ENCODE measurements around the gene ELL.
"Not testable (repeated sequence)": the region's sequence is repeated elsewhere in the genome, so short reads cannot be mapped to it uniquely, and the experiment has no call there.

ELL gene

DNA sequence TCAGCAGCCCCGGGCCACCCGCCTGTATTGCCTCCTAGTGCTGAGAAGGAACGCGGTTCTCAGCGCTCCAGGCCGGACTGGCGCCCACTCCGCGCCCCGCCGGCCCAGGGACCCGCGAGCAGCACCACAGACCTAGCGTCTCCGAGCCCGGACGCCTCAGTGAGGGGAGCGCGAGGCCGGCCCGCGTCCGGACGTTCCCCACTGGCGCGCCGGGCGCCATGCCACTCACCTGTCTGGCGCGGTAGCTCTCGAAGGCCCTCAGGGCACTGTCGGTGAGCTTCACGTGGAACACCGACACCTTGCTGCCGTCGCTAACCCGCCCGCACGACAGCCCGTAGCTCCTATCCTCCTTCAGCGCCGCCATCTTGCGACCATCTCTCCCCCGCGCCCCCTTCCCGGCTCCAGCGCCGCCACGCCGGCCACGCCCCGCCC is at the start of gene ELL:
Gene ELL, minus strand, starts transcription at position 379 of the 432 bp plus-strand sequence. Its CDS starts 15 bp downstream, at position 364.
- no peak for DNase-seq

DNA sequence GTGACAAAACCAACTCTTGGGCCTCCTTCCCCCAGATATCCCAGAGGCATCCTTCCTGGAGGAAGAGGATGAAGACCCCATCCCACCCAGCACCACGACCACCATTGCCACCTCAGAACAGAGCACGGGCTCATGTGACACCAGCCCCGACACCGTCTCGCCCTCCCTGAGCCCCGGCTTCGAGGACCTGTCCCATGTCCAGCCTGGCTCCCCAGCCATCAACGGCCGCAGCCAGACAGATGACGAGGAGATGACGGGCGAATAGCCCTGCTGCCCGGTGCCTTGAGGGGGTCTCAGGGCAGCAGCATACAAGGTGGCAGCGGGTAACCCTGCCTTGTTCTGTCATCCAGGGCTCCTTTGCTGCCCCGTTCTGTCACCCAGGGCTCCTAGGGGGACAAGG is 46.5 kb upstream of the ELL start:
- no peak for DNase-seq

DNA sequence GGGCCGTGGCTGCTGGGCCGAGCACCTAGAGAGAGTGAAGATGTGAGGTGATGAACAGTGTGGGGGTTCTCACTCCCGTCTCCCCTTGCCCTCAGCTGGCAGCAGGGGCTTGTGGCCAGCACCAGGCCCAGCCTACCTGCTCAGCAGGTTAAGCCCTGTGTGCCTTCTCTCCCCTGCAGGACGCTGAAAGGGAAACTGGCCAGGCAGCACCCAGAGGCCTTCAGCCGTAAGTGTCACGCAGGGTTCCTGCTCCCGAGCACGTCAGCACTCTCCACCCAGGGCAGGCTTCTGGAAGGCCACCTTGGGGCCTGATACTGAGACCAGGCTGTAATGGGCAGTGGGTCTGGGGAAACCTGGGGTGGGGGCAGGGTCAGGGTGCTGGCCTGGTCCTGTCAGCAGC is 45.1 kb upstream of the ELL start:
- DNase-seq, result no peak

DNA sequence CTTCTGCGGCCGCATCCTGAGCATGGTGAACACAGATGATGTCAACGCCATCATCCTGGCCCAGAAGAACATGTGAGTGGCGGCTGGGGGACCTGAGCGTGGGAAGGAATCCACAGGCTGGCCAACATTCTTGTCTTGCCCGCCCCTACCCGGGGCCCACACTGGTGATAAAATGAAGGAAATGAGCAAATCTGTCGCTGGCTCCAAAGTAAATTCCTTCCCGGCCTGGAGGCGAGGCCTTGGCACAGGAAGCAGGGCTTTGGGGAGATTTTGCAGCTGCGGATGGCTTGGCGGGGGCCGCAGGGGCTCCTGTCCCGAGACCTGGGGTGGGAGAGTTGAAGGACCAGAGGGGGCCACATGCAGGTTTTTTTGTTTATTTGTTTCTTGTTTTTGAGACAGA is 40.2 kb upstream of the ELL start:
- DNase-seq, result no peak

DNA sequence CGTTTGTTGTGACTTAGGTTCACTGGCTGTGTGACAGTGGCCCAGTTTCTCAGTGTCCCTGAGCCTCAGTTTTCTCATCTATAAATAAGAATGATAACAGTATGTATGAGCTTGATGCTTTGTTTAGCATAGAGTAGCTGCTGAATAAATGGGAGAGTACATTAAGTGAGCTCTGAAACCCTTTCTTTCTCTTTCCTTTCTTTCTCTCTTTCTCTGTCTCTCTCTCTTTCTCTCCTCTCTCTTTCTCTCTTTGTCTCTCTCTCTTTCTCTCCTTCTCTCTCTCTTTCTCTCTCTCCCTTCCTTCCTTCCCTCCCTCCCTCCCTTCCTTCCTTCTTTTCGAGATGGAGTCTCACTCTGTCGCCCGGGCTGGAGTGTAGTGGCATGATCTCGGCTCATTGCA is 37.8 kb upstream of the ELL start:
- DNase-seq, result no peak

DNA sequence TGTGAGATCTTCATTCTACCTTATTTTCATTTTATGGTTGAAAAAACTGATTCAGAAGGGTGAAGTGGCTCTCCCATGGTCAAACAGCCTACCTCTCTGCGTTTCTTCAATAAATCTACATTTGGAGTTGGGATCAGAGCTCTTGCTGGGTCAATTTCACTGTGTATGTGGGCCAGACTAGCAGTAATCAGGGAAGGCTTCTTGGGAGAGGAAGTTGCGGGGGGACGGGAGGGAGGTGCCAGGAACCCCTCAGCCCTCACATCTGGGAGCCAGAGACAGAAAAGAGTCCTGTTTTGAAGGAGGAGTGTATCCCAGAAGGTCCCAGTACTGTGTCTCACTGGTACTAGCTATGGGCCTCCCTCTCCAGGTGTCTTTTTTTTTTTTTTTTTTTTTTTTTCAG is 36.7 kb upstream of the ELL start:
- DNase-seq, result no peak

DNA sequence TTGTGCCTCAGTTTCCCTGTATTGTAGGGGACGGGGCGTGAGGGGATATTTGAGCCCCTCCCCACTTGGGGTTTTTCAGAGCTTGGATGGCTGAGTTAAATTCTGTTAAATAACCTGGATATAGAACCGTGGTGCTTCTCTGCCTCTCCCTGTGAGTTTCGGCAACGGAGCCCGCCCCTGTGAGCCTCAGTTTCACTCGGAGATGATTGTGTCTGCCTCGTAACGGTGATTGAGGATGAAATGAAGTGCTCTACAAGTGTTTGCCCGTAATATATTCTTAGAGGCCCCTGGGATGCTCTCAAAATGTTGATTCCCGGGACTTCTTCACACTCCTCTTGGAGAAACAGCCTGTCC is 36.3 kb upstream of the ELL start:
- DNase-seq, result no peak

DNA sequence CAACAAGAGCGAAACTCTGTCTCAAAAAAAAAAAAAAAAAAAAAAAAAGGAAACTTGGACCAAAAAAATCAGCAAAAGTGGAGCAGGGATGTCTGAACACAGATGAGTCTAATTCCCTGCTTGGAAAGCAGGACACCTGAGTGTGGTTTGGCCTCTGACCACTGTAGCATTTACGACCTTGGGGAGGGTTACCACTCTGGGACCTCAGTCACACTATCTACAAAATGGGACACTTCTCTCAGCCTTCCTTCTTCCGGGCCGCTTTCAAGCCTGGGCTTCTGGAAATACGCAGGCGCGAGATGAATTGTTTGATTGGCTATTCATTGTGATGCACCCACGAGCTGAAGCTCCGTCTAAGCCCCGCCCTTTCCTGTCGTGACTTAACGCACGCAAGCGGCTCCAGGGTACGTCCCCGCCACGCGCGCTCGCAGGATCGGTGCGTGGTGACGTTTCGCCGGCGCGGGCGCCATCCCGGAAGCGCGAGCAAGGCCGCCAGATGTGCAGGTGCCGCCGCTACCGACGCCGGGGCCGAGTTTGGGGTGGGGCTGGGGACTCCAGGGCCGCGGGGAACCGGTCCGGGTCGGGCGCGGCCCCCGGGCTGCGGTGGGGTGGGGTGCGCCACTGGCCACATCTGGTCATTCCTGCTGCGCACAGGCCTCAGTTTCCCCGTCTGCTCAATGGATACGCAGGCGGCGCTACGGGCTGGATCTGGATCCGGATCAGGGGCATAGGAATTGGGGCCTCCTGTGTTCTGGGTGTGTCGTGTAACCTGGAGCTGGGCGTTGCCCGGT is 35.7 kb upstream of the ELL start, which contains the start of gene KXD1:
Gene KXD1, plus strand, starts transcription at position 460 of the 791 bp plus-strand sequence. CDS start 4,187 bp downstream, outside the sequence.
- DNase-seq, result peak; percentile 99

DNA sequence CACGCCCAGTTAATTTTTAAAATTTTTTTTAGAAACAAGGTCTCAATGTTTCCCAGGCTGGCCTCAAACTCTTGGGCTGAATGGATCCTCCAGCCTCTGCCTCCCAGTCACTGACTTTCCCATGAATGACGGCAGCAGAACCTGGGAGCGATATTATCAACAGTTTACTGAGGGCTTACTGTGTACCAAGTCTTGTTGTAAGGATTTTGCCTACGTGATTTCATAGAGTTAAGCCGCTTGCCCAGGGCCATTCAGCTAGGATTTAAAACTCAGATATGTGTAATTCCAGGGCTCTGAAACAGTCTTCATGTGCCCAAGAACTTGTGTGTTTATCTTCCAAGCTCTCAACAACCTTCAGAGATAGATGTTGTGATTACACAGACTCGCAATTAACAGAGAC is 29.8 kb upstream of the ELL start:
- DNase-seq, result no peak

DNA sequence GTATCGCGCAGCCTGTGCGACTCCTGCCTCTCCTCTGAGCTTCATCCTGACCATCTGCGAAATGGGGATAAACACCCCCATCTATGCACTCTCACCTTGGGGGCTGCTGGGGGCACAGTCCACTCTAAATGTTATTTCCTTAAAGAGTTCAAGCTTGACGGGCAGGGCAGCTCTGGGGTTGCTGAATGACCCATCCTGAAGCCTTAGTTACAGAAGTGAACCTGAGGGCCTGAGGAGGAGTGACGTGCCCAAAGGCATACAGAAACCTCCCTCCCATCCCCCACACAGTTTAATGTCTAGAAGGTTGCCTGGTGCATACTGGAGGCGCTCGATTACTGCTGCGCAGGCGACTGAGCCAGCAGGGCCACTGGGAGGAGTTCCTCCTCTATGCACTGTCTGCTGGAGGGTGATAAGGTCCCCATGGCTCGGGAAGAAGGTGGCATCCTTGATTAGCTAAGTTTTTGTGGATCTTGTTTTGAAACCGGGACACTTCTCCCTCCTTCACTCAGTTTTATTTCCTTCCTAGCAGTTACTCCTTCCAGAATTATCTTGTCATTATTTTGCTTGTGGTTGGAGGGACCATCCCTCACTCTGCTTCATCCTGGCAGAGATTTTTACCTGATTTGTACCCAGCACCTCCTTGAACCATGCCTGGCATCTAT is 22.1 kb upstream of the ELL start:
- peak; percentile 76 to 85 for DNase-seq

DNA sequence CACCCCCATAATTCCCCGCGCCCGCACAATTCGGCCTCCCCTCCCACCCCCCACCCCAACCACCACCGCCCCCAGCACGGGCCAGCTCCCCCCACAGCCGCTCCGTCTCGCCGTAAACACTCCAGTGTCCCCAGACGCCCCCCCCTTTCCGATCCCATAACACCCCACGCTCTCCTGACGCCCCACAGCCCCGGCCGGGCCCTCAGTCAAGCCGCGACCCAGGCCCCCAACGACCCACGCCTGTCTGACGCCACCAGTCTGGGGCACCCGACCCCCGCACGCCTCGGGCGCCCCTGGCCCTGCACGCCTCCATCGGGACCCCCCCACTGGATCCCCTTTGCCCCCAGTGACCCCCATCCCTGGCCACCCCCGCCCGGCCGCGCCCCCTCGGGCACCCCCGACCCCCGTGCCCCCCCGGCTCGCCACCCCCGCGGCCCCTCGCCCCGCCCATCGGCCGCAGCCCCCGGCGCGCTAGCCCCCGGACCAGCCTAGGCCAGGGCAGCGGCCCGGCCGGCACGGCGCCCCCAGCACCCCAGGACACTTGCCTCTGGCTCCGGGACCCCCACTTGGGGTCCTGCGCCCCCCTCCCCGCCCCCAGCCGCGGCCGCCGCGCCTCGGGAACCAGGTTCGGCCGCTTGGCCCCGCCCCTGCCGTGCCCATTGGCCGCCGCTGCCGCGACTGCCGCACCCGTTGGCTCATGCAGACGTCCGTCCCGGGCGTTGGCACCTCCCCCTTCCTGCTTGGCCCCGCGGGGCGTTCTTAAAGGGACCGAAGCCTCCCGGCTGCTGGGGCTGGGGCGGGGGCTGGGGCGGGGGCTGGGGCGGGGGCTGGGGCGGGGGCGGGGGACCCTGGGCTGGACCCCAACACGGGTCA is 21.3 kb upstream of the ELL start, which contains the start of gene FKBP8:
Gene FKBP8, minus strand, starts transcription at position 633 of the 873 bp plus-strand sequence. CDS start 1,603 bp downstream, outside the sequence.
- peak; percentile 96 to 97 for DNase-seq

DNA sequence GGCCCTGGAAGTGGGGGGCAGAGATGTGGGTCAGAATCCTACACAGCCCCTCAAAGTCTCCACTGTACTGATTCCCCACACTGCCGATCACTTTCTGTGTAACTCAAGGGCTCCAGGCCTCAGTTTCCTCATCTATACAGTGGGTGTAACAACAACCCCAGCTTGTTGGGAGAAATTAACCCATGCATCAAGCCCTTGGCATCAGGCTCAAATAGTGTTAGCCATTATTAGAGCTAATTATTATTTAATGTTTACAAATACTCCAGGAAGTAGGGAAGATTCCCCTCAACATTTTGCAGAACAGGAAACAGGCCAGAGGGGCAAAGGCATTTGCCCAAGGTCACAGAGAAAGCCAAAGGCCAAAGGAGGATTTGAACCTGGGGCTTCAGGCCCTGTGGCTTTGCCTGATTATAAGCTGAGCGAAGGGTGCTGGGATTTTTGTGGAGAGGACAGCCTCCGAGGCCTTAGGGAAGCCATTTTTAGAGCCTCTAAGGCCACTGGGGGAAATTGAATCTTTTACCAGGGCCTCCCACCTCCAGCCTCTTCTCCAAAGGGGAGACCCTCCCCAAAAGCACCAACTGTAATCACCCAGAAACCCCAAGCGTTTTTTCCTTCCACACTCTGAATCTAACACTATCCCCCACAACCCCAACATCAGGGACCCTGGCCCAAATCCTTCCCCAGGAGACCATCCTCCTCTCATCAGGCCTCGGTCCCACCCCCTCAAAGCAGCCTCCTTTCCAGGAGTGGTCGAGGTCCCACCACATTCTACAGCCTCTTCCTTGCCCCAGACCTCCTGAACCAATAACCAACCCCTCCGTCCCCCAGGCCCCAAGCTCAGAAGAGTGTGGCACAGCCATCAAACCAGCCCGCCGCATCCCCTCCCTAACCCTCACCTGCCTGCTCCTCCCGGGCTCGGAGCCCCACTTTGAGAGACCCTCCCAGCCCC is 20.4 kb upstream of the ELL start:
- peak in 1 of 2 experiments; percentile 24 for DNase-seq

DNA sequence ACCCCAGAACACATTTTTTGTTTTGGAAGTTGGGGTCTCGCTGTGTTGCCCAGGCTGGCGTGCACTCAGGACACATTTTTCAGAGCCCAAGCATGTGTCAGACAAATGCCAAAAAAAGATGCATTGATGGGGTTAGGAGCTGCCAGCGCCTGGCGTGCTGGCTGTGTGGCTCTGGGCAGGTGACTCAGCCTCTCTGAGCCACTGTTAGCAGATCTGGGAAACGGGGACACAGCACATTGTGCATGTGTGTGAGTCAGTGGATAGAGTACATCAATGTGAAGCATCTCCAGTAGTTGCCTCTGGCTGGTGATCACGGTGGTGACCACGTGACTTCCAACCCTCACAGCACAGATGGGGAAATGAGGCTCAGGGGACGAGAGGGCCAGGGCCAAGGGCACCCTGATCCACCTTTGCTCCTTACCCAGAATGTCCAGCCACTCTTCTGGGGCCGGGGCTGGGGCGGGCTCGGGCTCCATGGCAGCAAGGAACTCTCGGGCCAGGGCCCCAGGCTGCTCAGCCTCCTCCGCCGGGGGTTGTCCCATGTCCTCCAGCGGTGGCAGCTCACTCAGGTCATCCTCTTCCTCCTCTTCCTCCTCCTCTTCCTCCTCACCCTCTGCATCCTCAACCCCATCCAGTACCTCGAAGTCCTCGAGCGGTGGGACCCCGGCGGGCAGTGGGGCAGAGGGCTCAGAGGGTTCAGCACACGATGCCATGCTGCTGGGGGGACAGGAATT is 19.6 kb upstream of the ELL start:
- DNase-seq, result peak; percentile 15 to 33

DNA sequence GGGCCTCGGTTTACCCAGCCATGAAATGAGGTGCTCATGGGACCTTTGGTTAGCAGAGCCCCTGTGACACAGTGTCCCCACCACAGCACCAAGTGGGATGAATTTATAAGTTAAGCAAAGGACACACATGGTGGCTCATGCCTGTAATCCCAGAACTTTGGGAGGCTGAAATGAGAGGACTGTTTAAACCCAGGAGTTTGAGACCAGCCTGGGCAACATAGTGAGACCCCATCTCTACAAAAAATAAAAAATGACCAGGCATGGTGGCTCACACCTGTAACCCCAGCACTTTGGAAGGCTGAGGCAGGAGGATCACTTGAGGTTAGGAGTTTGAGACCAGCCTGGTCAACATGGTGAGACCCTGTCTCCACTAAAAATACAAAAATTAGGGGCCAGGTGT is 18.3 kb upstream of the ELL start:
- not testable (repeated sequence) for DNase-seq

DNA sequence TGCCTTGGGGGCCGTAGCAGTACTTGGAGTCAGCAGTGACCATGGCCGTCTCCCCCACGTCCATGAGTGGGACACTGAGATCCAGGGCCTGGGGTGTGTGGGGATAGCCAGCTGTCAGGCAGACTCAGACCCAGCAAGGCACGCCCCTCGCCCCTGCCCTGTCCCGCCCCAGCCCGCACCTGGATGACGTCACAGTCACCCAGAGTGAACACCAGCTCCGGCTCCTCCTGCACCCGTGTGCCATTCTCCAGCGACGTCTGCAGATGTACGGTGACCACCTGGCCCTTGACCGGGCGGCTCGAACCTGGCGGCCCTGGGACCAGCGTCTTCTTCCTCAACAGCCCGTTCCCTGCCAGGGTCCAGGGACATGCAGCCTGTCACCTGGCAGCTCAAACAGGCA is 17.5 kb upstream of the ELL start:
- no peak for DNase-seq

DNA sequence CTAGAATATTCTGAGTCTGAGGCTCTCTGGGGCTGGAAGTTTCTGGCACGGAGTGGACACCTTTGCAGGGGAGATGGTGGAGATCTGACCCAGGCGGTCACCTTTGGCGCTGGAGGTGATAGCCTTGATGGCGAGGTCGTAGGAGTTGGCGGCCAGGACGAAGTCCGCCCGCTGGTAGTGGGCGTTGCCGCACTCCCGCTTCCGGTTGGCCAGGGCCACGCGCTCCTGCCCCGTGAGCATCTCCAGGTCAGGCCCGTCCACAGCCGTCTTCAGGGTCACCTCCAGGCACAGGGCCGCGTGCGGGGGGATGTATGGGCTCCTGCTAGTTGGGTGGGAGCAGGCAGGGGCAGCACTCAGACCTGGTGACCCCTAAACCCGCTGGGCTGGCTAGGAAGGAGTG is 16.2 kb upstream of the ELL start:
- DNase-seq, result no peak

DNA sequence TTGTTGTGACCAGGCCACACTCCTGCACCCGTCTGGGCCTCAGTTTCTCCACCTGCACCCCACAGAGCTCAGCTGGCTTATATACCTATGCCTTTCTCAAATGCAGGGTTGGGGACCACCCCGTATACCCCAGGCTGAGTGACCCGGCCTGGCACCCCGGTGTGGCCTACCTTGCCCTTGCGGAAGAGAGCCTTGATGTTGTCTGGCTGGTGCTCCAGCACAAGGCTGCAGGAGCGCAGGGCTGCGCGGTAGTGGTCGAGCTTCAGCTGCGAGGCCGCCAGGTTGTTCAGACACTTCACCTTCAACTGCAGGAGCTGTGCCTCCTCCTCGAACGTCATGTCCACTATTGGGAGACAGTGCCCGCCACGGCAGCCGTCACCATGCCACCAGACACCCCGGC is 15.6 kb upstream of the ELL start:
- no peak for DNase-seq

DNA sequence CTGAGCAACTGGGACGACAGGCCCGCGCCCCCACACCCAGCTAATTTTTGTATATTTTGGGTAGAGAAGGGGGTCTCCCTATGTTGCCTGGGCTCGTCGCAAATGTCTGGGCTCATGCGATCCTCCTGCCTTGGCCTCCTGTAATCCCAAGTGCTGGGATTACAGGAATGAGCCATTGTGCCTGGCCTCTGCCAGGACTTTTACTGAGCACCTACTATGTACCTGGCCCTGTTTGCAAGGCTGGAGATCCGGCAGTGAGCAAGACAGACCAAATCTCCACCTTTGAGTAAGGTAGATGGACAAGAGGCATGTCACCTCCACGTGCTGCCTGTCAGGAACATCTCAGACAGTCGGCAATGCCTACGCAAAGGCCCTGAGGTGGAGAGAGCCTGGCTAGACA is 14.6 kb upstream of the ELL start:
- DNase-seq, result no peak

DNA sequence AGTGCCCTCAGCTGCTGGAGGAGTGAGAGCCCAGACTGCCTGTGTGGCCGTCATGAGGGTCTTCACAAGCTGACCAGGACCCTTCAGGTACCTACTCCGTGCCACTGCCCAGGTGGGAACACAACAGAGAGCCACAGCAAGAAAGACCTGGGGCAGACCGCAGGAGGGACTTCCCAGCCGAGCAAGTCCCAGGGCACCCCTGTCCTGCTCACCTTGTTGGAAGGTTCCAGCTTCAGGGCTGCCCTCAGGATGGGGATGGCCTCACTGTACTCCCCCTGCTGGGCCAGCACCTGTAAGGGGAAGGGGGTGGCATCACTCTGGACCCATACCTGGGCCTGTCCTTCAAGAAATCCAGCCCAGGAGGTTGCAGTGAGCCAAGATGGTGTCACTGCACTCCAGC is 11.2 kb upstream of the ELL start:
- DNase-seq, result no peak

DNA sequence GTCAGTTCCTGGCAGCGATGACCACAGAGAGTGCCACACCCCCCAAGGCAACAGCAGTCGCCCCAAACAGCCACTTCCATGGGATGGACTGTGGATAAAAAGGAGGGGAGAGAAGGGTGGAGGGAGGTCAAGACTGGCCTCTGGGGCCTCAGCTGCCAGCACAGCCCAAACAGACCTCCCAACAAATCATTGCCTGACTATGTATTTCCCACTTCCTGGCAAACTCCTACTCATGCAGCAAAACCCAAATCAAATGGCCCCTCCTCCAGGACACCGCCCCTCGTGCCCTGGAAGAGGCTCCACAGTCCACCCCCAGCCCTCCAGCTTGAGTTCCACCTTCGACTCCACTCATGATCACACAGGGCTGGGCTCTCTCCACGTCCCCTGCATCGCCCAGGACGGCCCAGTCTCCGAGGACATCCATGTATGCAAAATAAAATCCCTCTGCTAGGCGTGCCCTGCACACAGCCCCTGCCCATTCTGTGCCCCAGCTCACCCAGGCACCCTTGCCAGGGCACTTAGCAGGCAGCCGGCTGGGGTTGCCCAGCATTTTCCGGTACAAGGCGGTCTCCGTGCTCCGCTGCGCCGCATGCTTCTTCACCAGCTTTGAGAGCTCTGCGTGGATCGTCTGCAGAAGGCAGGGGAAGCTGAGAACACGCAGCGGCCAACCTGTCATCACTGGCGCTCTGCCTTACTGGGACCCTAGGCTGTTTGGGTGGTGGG is 10.5 kb upstream of the ELL start:
- no peak for DNase-seq

DNA sequence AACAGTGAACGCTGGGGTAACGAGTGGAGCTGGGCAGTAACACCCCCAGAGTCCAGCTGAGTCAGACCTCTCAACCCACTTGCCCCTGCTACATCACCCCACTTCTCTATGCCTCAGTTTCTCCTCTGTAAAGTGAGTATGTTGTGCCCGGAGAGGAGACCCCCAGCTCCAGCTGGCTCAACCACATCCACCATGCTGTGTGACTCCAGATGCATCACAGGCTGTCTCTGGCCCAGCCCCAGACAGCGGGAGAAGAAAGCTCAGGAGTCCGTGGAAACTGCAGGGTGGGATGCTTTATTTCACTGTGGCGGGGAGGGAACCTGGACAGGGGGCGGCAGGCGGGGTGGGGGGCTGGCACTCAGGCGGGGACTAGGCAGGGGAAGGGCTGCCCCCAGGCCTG is 9.6 kb upstream of the ELL start:
- no peak for DNase-seq
